ENCODE measurements around the gene DCAF6. TPM values are rescaled to one million over a fixed set of nuclear protein-coding genes. Genes with fewer than 3 reads are reported as not detected.
A peak's percentile ranks its signal among the peaks of the same experiment; 100 is the strongest.

DCAF6 gene
- total RNA-seq, 1 donor from 2014 or later, result 42.7 TPM

GRCh38 chr1:167966050-167966449 is 29.6 kb downstream of the DCAF6 start:
- peaks cover 4% of the 10 kb centered on the region for H3K9me3 Mint-ChIP-seq (ENCODE audit: low read depth)
- no peak for DNase-seq (ENCODE audit: low spot score, unreplicated experiment)
- TF ChIP-seq, protein P1, sequence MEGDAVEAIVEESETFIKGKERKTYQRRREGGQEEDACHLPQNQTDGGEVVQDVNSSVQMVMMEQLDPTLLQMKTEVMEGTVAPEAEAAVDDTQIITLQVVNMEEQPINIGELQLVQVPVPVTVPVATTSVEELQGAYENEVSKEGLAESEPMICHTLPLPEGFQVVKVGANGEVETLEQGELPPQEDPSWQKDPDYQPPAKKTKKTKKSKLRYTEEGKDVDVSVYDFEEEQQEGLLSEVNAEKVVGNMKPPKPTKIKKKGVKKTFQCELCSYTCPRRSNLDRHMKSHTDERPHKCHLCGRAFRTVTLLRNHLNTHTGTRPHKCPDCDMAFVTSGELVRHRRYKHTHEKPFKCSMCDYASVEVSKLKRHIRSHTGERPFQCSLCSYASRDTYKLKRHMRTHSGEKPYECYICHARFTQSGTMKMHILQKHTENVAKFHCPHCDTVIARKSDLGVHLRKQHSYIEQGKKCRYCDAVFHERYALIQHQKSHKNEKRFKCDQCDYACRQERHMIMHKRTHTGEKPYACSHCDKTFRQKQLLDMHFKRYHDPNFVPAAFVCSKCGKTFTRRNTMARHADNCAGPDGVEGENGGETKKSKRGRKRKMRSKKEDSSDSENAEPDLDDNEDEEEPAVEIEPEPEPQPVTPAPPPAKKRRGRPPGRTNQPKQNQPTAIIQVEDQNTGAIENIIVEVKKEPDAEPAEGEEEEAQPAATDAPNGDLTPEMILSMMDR (IDR thresholded peaks at IDR 0.05; ENCODE audit: unreplicated experiment), result no peak
- no peaks in the 10 kb centered on the region for H3K27me3 Mint-ChIP-seq
- H3K4me3 Mint-ChIP-seq (ENCODE audit: low read depth), result no peak overlapping the region
- H3K27ac Mint-ChIP-seq, result peak overlapping the region; percentile 20
- H3K36me3 Mint-ChIP-seq (ENCODE audit: insufficient read depth), result peaks cover 19% of the 10 kb centered on the region
- peaks cover 16% of the 10 kb centered on the region for H3K4me1 Mint-ChIP-seq (ENCODE audit: low read depth)

DNA sequence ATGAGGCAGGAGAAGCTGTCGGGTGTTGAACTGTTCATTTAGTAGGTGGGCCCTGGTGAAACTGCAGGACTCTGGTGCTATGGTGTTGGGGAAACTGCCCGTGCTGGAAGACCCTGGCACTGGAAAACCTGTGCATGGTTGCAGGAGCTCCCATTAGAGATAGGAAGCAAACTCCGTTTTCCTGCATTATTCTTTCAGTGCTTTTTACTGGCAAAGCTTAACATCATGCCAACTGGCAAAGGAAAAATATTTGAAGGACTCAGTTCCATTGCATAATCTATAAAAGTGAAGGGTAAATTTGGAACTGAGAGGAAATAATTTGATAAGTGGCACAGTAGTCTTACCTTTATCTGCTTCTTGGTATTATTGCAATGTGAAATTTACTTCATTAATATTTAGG is 32.1 kb downstream of the DCAF6 start:
- TF ChIP-seq, protein P1 (IDR thresholded peaks at IDR 0.05; ENCODE audit: unreplicated experiment), result no peak
- H3K36me3 Mint-ChIP-seq (ENCODE audit: insufficient read depth), result peaks cover 13% of the 10 kb centered on the region
- no peak overlapping the region for H3K4me3 Mint-ChIP-seq (ENCODE audit: low read depth)

GRCh38 chr1:167973832-167974231 is 37.3 kb downstream of the DCAF6 start:
- no peaks in the 10 kb centered on the region for H3K27me3 Mint-ChIP-seq
- H3K4me3 Mint-ChIP-seq (ENCODE audit: low read depth), result no peak overlapping the region
- no peaks in the 10 kb centered on the region for H3K4me1 Mint-ChIP-seq (ENCODE audit: low read depth)
- H3K36me3 Mint-ChIP-seq (ENCODE audit: insufficient read depth), result peaks cover 26% of the 10 kb centered on the region
- H3K27ac Mint-ChIP-seq, result peak overlapping the region; percentile 76
- peaks cover 5% of the 10 kb centered on the region for H3K9me3 Mint-ChIP-seq (ENCODE audit: low read depth)
- no peak for DNase-seq (ENCODE audit: low spot score, unreplicated experiment)
- TF ChIP-seq, protein P1 (IDR thresholded peaks at IDR 0.05; ENCODE audit: unreplicated experiment), result no peak

More for the DNA sequence above, 32.1 kb downstream of the DCAF6 start:
- no peak for DNase-seq (ENCODE audit: low spot score, unreplicated experiment)
- no peaks in the 10 kb centered on the region for H3K27me3 Mint-ChIP-seq
- peaks cover 13% of the 10 kb centered on the region for H3K4me1 Mint-ChIP-seq (ENCODE audit: low read depth)
- no peaks in the 10 kb centered on the region for H3K9me3 Mint-ChIP-seq (ENCODE audit: low read depth)
- no peak overlapping the region for H3K27ac Mint-ChIP-seq

- H3K4me3 Mint-ChIP-seq (ENCODE audit: low read depth), result no peak overlapping the region
- no peaks in the 10 kb centered on the region for H3K4me1 Mint-ChIP-seq (ENCODE audit: low read depth)
- H3K36me3 Mint-ChIP-seq (ENCODE audit: insufficient read depth), result peaks cover 27% of the 10 kb centered on the region
- H3K27ac Mint-ChIP-seq, result no peak overlapping the region
- H3K27me3 Mint-ChIP-seq, result no peaks in the 10 kb centered on the region
- no peak for DNase-seq (ENCODE audit: low spot score, unreplicated experiment)
- TF ChIP-seq, protein P1 (IDR thresholded peaks at IDR 0.05; ENCODE audit: unreplicated experiment), result no peak
- peaks cover 5% of the 10 kb centered on the region for H3K9me3 Mint-ChIP-seq (ENCODE audit: low read depth)
Measured at GRCh38 chr1:167974698-167975097, 38.2 kb downstream of the DCAF6 start.

DNA sequence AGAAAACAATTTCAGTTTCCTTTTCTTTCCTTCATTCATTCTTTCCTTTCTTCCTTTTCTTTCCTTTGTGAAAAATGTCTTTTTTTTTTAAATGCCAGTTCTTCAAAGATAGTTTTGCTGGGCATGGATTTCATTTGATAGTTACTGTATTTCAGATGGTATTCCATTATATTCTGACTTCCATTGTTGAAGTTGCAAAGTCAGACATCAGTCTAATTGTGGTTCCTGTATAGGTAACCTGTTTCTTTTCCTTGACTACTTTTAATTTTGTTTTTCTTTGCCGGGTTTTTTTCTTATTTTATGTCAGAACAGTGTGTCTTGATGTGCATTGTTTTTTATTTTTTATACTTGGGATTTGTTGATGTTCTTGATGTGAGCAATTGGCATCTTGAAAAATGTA is 40.8 kb downstream of the DCAF6 start:
- peaks cover 39% of the 10 kb centered on the region for H3K36me3 Mint-ChIP-seq (ENCODE audit: insufficient read depth)
- H3K4me3 Mint-ChIP-seq (ENCODE audit: low read depth), result no peak overlapping the region

More for the DNA sequence above, 40.8 kb downstream of the DCAF6 start:
- Mint-ChIP-seq H3K27me3 (no peaks in the 10 kb centered on the region), H3K9me3 (ENCODE audit: low read depth) (peaks cover 10% of the 10 kb centered on the region), H3K27ac (peak overlapping the region; percentile 88), H3K4me1 (ENCODE audit: low read depth) (no peaks in the 10 kb centered on the region)
- no peak for DNase-seq (ENCODE audit: low spot score, unreplicated experiment)
- TF ChIP-seq, protein P1 (IDR thresholded peaks at IDR 0.05; ENCODE audit: unreplicated experiment), result no peak
